GM13977 (cell line): ENCODE data around the gene VAPA.

Experiments
- DNase-seq: peaks from one replicate; pipeline ENCODE4 v3.0.0; 2012; ENCODE audit warnings: low spot score
- in situ Hi-C: fragments of 300-500 bp; cut with MboI; formaldehyde crosslinking; loops from one replicate; pipeline ENCODE4 v1.12.0; 2022; ENCODE audit warnings: low sequenced_read_pairs, low pct_unique_long_range_greater_than_20kb, mixed read lengths, inconsistent platforms; ENCODE audit not compliant: unreplicated experiment
- TF ChIP-seq, protein P1 (sequence below): IDR thresholded peaks from 2 replicates; pipeline ENCODE4 v1.5.1; 2012; ENCODE audit warnings: mild to moderate bottlenecking, control low read depth; ENCODE audit not compliant: insufficient read depth; ENCODE audit errors: extremely low read depth, missing control alignments

VAPA gene

DNA sequence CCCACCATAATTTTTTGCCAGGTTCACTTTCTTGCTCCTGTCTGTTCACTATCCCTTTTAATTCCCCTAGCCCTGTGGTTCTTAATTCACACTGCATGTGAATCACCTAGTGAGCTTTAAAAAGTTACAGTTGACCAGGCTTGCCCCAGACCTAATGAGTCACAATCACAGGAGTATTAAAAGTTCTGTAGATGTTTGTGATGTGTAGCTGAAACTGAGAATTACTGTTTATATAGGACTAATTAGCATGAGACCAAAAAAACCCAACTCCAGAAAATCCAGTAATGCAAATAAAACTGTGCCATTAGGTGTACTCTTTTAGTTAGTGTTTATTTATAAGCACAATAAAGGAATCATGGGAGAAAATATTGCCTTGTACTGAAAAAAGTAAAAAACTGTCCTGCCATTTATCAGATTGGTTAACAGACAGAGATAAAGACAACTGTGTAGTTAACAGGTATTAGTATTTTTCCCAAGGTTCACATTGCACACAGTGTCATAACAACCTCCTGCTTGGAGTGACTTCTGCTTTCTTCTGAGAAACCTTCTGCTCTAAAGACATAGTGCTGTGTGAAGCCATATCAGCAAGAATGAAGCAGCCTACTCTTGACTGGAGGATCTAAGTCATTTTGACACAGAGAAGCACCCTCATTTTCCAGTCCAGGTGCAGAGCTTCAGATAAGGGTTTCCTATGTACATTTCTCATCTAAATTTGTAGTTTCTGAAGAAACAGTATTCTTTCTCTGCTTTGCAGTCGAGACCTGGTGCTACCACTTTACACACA is 39.0 kb downstream of the VAPA start:
- TF ChIP-seq, protein P1, sequence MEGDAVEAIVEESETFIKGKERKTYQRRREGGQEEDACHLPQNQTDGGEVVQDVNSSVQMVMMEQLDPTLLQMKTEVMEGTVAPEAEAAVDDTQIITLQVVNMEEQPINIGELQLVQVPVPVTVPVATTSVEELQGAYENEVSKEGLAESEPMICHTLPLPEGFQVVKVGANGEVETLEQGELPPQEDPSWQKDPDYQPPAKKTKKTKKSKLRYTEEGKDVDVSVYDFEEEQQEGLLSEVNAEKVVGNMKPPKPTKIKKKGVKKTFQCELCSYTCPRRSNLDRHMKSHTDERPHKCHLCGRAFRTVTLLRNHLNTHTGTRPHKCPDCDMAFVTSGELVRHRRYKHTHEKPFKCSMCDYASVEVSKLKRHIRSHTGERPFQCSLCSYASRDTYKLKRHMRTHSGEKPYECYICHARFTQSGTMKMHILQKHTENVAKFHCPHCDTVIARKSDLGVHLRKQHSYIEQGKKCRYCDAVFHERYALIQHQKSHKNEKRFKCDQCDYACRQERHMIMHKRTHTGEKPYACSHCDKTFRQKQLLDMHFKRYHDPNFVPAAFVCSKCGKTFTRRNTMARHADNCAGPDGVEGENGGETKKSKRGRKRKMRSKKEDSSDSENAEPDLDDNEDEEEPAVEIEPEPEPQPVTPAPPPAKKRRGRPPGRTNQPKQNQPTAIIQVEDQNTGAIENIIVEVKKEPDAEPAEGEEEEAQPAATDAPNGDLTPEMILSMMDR = no peak
- no peak for DNase-seq
- in situ Hi-C loops = no loop called here

DNA sequence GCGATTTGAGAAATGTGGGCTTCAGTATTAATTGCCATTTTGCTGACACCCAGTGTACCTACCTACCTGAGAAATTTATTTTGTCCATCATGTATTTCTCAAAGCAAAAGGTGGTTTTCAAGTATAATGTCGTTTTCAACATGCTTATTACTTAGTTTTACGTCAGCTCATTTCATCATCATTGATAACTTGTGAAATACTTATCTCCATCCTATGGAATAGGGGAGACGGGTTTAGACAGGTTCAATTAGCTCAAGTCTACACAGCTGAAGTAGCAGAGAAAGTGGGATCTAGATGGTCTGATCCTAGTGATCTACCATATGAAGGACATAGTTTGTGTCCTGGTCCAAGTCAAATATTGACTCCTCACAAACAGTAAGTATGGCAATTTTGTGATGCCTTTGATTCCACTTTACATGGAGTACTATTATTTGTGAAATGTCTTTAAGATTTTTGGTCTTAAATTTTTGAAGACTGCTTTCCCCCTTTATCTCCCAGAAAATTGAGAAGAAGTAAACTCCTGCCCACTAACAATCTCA is 45.1 kb downstream of the VAPA start:
- no peak for DNase-seq
- TF ChIP-seq, protein P1 = no peak
- in situ Hi-C loops = no loop called here

DNA sequence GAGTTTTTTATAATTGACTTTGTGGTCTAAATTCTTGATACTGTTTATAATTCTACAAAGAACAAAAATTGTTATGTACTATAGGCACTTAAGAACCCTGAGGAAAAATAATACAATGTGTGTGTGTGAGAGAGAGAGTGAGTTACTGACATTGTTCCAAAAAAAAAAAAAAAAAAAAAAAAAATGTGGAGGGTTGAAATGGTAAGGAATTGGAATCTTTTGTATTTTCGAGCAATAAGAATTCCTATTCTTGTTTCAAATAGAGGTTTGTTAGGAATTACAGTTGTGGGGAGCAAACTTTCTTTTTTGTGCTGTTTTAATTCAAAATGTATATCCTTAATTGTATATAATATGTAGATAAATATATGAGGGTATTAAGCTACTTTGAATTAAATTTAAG is 45.7 kb downstream of the VAPA start:
- in situ Hi-C loops = no loop called here
- DNase-seq = no peak
- TF ChIP-seq, protein P1 = no peak

DNA sequence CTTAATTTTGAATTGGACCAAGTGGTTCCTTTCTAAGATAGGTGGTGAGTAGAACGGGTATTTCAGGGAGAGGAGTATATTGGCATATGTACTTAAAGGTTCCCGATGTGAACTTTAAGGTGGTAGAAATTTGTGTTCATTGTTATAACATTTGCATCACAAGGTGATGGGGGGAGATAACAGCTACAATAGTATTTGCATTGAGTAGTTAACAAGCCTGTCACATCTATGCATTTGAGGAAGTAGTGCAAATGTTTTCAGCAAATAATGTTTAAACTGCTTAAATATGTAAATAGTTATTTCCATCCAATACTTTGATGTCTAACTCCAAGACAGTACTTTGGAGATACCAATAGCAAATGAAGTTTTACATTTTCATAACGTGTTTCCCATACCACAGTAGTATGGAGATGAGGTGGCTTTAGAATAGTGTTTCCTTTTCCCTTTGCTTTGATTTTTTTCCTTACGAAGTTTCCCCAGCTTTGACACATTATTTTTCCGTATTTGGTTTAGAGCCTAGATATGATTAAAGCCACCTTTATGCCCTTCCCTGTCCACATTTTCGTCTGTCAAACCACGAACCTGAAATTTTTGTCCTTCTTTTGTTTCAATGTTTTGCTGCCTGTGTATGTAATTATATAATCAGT is 46.6 kb downstream of the VAPA start:
- TF ChIP-seq, protein P1 = no peak
- no peak for DNase-seq
- in situ Hi-C loops = no loop called here

DNA sequence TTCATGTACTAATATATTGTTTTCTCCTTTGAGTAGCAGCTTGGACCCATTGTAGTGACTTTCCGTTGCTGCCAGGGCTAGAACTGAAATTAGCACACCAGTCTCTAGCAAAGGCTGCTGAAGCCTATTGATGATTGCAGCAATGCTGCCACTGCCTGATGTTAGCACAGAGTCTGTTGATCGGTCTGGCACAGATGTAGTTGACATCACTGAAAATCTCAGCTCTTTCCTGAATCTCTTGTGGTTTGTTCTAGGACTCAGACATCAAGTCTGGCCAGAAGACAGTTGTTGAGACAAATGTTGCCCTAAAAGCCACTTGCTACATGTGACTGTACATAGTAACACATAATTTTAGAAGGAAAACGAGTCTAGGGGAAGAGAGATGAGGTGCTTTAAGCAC is 47.2 kb downstream of the VAPA start:
- in situ Hi-C loops = no loop called here
- TF ChIP-seq, protein P1 = no peak
- no peak for DNase-seq

DNA sequence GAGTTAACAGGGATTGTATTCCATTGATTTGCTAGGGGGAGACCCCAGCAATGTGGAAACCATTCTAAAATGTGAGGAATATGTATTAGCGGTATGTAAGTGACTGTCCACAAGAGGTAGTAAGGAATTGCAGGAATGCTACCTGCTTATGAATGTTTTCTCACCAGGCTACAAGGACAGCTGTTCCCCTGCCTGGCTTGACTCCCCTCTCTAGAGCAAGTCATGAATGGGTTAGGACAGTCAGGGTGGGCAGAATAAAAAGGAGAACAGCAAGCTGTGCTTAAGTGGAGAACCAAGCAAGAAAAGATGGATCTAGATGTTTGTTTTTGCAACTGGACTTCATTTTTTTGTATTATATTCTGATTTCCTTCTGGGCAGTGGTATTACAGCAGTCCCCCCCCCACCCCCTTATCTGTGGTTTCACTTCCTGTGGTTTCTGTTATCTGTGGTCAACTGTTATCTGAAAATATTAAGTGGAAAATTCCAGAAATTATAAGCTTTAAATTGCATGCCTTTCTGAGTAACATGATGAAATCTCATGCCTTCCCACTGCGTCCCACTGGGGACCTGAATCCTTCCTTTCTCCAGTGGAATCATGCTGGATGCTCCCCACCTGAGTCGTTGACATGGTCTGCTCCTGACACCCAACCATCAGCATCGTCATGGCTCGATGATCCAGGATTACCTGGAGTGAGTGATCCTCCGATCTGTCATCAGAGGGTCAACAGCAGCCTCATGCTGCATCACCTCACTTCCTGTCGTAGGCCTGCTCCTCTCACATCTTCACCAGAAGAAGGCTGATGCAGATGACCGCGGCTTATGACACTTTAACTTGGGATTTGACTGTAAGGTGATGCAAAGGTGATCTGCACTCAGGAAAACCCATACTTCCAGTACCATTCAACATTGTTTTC is 52.2 kb downstream of the VAPA start:
- TF ChIP-seq, protein P1 = no peak
- no peak for DNase-seq
- in situ Hi-C loops = no loop called here
